GM20000 (cell line): ENCODE results near the gene PRKCB.
"Not testable (repeated sequence)": the region's sequence is repeated elsewhere in the genome, so short reads cannot be mapped to it uniquely, and the experiment has no call there.

Experiments
- DNase-seq: peaks from one replicate; pipeline ENCODE4 v3.0.0; 2012; ENCODE audit warnings: low spot score
- TF ChIP-seq, protein P1 (sequence below): IDR thresholded peaks from 2 replicates; pipeline ENCODE4 v1.5.1; 2012; ENCODE audit warnings: mild to moderate bottlenecking, control low read depth; ENCODE audit errors: extremely low read depth, missing control alignments

Gene PRKCB

DNA sequence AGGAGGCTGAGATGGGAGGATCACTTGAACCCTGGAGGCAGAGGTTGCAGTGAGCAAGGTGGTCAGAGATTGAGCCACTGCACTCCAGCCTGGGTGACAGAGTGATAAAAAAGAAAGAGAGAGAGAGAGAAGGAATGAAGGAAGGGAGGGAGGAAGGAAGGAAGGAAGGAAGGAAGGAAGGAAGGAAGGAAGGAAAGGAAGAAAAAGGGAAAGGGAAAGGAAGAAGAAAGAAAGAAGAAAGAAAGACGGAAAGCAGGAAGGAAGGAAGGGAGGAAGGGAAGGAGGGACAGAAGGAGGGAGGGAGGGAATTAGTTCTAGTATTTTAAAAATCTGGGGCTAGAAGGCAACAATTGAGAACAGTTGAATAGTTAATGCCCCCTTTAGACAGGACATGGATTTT is 258.9 kb downstream of the PRKCB start:
- DNase-seq, result no peak
- TF ChIP-seq, protein P1, sequence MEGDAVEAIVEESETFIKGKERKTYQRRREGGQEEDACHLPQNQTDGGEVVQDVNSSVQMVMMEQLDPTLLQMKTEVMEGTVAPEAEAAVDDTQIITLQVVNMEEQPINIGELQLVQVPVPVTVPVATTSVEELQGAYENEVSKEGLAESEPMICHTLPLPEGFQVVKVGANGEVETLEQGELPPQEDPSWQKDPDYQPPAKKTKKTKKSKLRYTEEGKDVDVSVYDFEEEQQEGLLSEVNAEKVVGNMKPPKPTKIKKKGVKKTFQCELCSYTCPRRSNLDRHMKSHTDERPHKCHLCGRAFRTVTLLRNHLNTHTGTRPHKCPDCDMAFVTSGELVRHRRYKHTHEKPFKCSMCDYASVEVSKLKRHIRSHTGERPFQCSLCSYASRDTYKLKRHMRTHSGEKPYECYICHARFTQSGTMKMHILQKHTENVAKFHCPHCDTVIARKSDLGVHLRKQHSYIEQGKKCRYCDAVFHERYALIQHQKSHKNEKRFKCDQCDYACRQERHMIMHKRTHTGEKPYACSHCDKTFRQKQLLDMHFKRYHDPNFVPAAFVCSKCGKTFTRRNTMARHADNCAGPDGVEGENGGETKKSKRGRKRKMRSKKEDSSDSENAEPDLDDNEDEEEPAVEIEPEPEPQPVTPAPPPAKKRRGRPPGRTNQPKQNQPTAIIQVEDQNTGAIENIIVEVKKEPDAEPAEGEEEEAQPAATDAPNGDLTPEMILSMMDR, result no peak

DNA sequence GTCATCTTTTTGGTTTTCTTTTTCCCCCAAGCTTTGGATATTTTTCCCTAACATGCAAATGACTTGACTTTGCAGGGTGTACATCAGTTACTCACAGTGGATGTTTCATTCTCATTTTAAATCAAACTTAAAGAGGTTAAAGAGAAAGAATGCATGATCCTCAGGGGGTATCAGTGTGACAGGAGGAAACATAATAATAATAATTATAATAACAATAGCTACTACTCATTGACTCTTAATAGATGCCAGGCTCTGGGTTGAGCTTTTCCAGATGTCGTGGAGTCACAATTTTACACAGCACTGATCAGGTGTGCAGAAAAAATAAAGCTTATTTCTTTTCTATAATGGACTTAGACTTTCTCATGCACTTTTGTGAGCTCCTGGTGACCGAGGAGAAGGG is 263.1 kb downstream of the PRKCB start:
- TF ChIP-seq, protein P1, result no peak
- DNase-seq, result no peak

DNA sequence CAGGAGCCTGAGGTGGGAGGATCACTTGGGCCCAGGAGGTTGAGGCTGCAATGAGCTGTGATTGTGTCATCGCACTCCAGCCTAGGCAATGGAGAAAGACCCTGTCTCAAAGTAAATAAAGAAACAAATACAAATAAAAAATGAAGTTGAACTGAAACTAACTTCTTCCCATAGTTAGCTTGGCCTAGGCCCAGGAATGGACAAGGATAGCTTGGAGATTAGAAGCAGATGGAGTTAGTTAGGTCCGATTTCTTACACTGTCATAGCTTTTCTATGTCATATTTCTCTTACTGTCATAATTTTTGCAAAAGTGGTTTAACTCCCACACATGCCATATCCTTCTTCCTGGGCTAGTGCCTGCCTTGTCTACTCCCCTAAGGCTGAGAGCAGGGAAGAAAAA is 265.6 kb downstream of the PRKCB start:
- DNase-seq, result no peak
- TF ChIP-seq, protein P1, result no peak

DNA sequence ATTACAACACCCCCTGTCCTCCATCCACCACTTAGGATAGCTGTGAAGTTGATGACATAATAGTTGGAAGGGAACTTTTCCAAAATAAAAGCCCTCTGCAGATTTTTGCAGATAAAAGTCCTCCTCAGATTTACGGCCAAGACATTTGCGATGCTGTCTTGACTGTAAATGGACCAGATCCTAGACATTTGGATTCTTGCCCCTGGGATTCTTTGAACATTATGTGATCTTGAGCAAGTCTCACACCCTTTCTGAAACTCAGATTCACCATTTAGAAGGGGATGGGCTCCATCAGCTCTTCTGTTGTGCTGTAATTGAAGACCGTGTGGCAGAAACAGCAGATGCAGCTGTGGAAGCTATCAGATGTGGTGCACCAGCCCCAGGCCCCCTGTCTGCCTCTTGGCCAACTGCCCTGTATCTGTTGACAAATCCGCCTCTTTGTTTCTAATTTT is 266.5 kb downstream of the PRKCB start:
- no peak for DNase-seq
- TF ChIP-seq, protein P1, result no peak

DNA sequence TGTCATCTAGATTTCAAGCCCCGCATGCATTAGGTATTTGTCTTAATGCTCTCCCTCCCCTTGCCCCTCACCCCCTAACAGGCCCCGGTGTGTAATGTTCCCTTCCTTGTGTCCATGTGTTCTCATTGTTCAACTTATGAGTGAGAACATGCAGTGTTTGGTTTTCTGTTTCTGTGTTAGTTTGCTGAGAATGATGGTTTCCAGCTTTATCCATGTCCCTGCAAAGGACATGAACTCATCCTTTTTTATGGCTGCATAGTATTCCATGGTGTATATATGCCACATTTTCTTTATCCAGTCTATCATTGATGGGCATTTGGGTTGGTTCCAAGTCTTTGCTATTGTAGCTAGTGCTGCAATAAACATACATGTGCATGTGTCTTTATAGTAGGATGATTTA is 269.7 kb downstream of the PRKCB start:
- not testable (repeated sequence) for DNase-seq

DNA sequence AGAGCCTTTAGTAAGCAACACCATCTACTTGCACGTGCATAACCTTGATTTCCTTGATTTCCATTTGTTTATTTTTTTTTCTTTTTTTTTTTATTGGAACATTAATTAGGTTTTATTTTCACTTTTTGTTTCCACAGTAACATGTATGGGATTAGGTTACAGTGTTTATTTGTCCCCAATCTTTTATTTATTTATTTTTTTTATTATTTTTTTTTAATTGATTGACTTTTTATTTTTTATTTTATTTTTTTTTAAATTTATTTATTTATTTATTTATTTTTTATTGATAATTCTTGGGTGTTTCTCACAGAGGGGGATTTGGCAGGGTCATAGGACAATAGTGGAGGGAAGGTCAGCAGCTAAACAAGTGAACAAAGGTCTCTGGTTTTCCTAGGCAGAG is 272.3 kb downstream of the PRKCB start:
- DNase-seq, result not testable (repeated sequence)

DNA sequence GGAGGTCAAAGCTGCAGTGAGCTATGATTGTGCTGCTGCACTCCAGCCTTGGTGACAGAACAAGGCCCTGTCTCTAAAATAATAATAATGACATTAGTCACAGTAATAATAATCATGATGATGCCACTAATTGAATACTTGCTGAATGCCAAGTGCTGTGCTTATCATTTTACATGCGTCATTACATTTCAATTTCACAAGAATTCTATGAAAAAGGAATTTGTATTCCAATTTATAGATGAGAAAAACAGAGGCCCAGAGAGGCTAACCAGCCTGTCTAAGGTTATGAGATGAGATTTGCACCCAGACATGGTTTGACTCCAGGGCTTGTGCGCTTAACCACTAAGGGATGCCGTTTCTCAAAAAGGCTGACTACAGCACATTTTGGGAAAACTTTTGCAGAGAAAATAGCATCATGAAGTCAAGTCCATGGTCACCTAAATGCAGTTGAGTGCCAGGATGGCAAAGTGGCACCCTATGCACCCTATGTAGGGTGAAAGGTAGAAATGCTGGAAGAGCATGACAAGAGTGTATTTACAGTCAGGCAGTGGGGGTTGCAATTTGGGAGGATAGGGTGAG is 276.0 kb downstream of the PRKCB start:
- TF ChIP-seq, protein P1, result no peak
- no peak for DNase-seq

DNA sequence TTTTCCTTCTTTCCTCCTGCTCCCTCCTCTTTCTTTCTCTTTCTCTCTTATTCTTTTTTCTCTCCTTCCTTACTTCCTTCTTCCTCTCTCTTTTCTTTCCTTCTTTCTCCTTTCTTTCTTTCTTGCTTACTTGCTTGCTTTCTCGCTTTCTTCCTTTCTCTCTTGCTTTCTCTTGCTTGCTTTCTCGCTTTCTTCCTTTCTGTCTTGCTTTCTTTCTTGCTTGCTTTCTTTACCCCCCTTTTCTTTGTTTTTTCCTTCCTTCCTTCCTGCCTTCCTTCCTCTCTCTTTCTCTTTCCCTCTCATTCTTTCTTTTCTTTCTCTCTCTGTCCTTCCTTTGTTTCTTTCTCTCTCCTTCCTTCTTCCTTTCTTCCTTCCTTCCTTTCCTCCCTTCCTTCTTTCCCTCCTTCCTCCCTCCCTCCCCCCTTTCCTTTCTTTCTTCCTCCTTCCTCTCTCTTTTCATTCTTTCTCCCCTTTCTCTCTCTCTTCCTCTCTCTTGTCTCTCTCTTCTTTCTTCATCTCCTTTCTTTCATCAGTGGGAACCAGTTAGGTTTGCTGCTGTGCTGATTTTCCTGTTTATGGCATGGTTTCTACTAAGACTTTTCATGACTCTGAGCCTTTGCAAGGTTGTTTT is 277.4 kb downstream of the PRKCB start:
- DNase-seq, result no peak
- TF ChIP-seq, protein P1, result no peak
